Epithelial cell of proximal tubule (primary cell): Measurements from ENCODE around the gene COMMD10. TPM values are rescaled to one million over a fixed set of nuclear protein-coding genes. Genes with fewer than 3 reads are reported as not detected.
A peak's percentile ranks its signal among the peaks of the same experiment; 100 is the strongest.

Source experiments
- DNase-seq: peaks from one replicate; pipeline ENCODE4 v3.0.0-alpha.2; 2011; ENCODE audit warnings: low read depth
- H3K4me3 ChIP-seq: 2 replicates; pipeline ENCODE4 v1.5.1; 2011; ENCODE audit warnings: low read depth, mild to moderate bottlenecking, low read length
- total RNA-seq: library from RNA; depleted of rRNA; stranded (reverse); fragments of >200 nt; gene quantifications from 2 replicates; pipeline ENCODE4 v1.2.3, GENCODE V29; 2015
- TF ChIP-seq, protein P1 (sequence below): conservative IDR thresholded peaks from 2 replicates; pipeline ENCODE4 v1.5.1; 2012; ENCODE audit warnings: low read depth, mild to moderate bottlenecking, low read length

The COMMD10 gene
- total RNA-seq: 32.2 and 33.6 TPM in 2 replicates

DNA sequence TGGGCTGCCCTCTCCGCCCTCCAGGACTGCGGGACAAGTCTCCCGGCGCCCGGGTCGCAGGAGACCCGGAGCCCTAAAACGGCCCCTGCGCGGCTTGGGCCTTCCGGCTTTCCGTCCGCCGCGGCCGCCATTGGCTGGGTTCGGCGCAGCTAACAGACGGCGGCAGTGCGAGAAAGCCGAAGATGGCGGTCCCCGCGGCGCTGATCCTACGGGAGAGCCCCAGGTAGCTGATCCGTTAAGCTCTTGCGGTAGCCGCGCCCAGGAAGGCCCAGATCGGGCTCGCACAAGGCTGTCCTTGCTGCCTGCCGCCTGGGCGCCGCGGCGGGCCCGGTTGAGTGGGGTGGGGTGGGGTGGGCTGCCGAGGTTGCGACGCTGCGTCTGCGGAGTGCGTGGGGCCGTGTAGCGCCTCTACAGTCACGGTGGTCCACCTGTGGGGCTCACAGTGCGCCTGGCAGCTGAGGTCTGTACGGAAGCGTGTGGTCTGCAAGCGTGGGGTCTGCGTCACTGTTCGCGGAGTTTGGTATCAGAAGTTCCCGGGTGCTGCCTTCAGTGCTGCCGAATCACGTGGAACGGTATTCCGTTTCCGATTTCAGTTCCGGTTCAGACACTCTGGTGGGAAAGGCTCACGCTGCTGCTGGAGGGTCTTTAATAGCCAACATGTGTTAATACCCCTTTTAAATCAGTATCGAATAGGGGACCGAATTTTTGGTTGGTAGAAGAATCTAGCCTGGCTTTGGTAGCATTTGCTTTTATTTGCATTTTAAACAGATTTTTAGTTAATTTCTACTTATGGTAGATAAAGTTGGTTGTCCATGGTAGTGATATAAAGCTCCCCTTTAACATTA lies at the start of gene COMMD10:
COMMD10 (plus strand) TSS at position 155 of the 845 bp plus-strand sequence.
- TF ChIP-seq, protein P1, sequence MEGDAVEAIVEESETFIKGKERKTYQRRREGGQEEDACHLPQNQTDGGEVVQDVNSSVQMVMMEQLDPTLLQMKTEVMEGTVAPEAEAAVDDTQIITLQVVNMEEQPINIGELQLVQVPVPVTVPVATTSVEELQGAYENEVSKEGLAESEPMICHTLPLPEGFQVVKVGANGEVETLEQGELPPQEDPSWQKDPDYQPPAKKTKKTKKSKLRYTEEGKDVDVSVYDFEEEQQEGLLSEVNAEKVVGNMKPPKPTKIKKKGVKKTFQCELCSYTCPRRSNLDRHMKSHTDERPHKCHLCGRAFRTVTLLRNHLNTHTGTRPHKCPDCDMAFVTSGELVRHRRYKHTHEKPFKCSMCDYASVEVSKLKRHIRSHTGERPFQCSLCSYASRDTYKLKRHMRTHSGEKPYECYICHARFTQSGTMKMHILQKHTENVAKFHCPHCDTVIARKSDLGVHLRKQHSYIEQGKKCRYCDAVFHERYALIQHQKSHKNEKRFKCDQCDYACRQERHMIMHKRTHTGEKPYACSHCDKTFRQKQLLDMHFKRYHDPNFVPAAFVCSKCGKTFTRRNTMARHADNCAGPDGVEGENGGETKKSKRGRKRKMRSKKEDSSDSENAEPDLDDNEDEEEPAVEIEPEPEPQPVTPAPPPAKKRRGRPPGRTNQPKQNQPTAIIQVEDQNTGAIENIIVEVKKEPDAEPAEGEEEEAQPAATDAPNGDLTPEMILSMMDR: no peak
- peak within 1 kb of the TSS; percentile 86 for H3K4me3 ChIP-seq
- DNase-seq: peak; percentile 42

GRCh38 chr5:116035123-116035522 lies 49.7 kb upstream of the COMMD10 start:
- H3K4me3 ChIP-seq: no peak overlapping the region
- DNase-seq: peak; percentile 82
- TF ChIP-seq, protein P1: no peak

GRCh38 chr5:116037236-116037822 lies 47.5 kb upstream of the COMMD10 start:
- TF ChIP-seq, protein P1: peak; percentile 41
- DNase-seq: no peak
- no peak overlapping the region for H3K4me3 ChIP-seq

- TF ChIP-seq, protein P1: no peak
Measured at GRCh38 chr5:116038817-116039216, 46.0 kb upstream of the COMMD10 start.

DNA sequence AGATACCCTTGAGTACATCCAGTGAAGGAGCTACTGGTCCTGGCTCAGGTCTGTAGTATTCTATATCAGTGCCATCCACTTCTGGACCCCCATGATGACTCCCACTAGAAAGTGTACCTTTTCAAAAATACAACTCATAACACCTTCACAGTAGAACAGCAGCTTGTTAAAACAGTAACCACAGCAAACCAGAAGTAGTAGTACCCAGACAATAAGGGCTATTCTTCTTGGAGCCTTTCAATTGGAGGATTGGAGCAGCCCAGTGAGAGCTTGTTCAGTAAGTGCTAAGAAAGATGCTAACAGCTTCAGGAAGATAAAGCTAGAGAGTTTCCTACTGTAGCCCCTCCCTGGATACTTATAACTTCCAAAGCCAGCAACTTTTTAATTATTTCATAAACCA lies 42.5 kb upstream of the COMMD10 start:
- TF ChIP-seq, protein P1: no peak
- DNase-seq: no peak
- H3K4me3 ChIP-seq: no peak overlapping the region

More at GRCh38 chr5:116038817-116039216, 46.0 kb upstream of the COMMD10 start:
- H3K4me3 ChIP-seq: no peak overlapping the region
- DNase-seq: no peak

GRCh38 chr5:116044073-116044472 lies 40.8 kb upstream of the COMMD10 start:
- DNase-seq: no peak
- H3K4me3 ChIP-seq: no peak overlapping the region
- TF ChIP-seq, protein P1: no peak
